ENCODE measurements around the gene SLC29A2.

DNA sequence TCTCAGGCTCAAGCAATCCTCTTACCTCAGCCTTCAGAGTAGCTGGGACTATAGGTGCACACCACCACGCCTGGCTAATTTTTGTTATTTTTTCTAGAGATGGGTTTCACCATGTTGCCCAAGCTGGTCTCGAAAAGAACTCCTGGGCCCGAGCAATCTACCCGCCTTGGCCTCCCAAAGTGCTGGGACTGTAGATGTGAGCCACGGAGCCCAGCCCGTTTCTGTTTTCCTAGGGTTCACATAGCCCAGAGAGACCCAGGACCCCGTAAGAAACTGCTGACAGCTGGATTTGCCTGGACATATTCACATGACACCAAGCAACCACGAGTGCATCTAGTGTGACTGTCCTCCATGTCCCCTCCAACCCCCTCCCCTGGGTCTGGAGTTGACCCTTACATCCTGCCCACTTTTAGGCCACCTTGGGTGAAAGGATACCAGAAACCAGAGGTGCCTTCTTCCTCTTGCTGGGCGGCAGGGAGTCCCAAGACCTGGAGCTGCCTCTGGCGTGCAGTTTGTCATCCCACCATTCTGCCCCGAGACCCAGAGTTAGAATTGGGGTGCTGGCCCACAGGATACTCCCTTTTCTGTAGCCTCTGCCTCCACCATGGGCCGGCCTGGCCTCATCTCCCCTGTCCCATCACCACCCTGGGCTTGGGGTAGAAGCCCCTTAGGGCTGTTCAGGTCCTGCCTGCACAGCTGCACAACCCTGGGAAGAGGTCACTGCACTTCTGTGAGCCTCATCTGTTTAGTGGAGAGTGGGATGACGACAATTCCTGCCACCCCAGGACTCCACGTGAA lies 31.7 kb downstream of the SLC29A2 start:
- TF ChIP-seq, protein P1, sequence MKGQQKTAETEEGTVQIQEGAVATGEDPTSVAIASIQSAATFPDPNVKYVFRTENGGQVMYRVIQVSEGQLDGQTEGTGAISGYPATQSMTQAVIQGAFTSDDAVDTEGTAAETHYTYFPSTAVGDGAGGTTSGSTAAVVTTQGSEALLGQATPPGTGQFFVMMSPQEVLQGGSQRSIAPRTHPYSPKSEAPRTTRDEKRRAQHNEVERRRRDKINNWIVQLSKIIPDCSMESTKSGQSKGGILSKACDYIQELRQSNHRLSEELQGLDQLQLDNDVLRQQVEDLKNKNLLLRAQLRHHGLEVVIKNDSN (IDR thresholded peaks at IDR 0.05; ENCODE audit: borderline replicate concordance, low read depth): no peak
- TF ChIP-seq CHD2 (IDR thresholded peaks at IDR 0.05; ENCODE audit: low read length, partially characterized antibody) (no peak), SIN3A (IDR thresholded peaks at IDR 0.05; ENCODE audit: borderline replicate concordance, low read depth, low read length) (no peak)
- TF ChIP-seq, protein P2, sequence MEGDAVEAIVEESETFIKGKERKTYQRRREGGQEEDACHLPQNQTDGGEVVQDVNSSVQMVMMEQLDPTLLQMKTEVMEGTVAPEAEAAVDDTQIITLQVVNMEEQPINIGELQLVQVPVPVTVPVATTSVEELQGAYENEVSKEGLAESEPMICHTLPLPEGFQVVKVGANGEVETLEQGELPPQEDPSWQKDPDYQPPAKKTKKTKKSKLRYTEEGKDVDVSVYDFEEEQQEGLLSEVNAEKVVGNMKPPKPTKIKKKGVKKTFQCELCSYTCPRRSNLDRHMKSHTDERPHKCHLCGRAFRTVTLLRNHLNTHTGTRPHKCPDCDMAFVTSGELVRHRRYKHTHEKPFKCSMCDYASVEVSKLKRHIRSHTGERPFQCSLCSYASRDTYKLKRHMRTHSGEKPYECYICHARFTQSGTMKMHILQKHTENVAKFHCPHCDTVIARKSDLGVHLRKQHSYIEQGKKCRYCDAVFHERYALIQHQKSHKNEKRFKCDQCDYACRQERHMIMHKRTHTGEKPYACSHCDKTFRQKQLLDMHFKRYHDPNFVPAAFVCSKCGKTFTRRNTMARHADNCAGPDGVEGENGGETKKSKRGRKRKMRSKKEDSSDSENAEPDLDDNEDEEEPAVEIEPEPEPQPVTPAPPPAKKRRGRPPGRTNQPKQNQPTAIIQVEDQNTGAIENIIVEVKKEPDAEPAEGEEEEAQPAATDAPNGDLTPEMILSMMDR (IDR thresholded peaks at IDR 0.05): no peak
- TF ChIP-seq, protein P3, sequence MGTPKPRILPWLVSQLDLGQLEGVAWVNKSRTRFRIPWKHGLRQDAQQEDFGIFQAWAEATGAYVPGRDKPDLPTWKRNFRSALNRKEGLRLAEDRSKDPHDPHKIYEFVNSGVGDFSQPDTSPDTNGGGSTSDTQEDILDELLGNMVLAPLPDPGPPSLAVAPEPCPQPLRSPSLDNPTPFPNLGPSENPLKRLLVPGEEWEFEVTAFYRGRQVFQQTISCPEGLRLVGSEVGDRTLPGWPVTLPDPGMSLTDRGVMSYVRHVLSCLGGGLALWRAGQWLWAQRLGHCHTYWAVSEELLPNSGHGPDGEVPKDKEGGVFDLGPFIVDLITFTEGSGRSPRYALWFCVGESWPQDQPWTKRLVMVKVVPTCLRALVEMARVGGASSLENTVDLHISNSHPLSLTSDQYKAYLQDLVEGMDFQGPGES (IDR thresholded peaks at IDR 0.05; ENCODE audit: low read depth, low read length): no peak

Data from SK-N-SH (cell line).